Activated CD4-positive, alpha-beta memory T cell treated with anti-CD3 and anti-CD28 coated beads, Interleukin-2, amount 10 ng/mL, durations not matched to agents 7 days and 5 days (primary cell): Measurements from ENCODE around the gene CSF3. TPM values are rescaled to one million over a fixed set of nuclear protein-coding genes. Genes with fewer than 3 reads are reported as not detected.
A peak's percentile ranks its signal among the peaks of the same experiment; 100 is the strongest.

Source experiments
- CTCF ChIA-PET: fragments of 350-600 bp; sonication (Branson Sonifier 250); formaldehyde crosslinking; loops from one replicate; lab custom pipeline; 2021; ENCODE audit warnings: antibody characterized with exemption, inconsistent platforms; lab: Charles Lee
- POLR2A ChIA-PET: fragments of 350-600 bp; sonication (Branson Sonifier 250); formaldehyde crosslinking; loops from one replicate; lab custom pipeline; 2021; ENCODE audit warnings: antibody characterized with exemption; lab: Charles Lee
- DNase-seq: peaks from one replicate; pipeline ENCODE4 v3.0.0-alpha.2; 2020
- H3K27ac Mint-ChIP-seq: one replicate; pipeline ENCODE4 v1.8.0; 2021; ENCODE audit warnings: mild to moderate bottlenecking, mixed read lengths
- H3K27me3 Mint-ChIP-seq: one replicate; pipeline ENCODE4 v1.8.0; 2021; ENCODE audit warnings: mixed read lengths
- H3K36me3 Mint-ChIP-seq: one replicate; pipeline ENCODE4 v1.8.0; 2021; ENCODE audit warnings: low read depth, mixed read lengths
- H3K4me1 Mint-ChIP-seq: one replicate; pipeline ENCODE4 v1.8.0; 2021; ENCODE audit warnings: mixed read lengths
- H3K4me3 Mint-ChIP-seq: one replicate; pipeline ENCODE4 v1.8.0; 2021; ENCODE audit warnings: mild to moderate bottlenecking, mixed read lengths
- H3K9me3 Mint-ChIP-seq: one replicate; pipeline ENCODE4 v1.8.0; 2021; ENCODE audit warnings: mixed read lengths
- total RNA-seq, 2 experiments: library from RNA; stranded (reverse); gene quantifications; one replicate each; pipeline ENCODE4 v1.2.3, GENCODE V29; 2021

The CSF3 gene
- total RNA-seq, 2 experiments from 2014 or later: not detected

- POLR2A ChIA-PET: no interaction called here
- CTCF ChIA-PET: no interaction called here
- no peak overlapping the region for H3K4me3 Mint-ChIP-seq
- no peak for DNase-seq
- no peak overlapping the region for H3K27ac Mint-ChIP-seq
- H3K27me3 Mint-ChIP-seq: no peaks in the 10 kb centered on the region
- H3K36me3 Mint-ChIP-seq: peaks cover 28% of the 10 kb centered on the region
- no peaks in the 10 kb centered on the region for H3K9me3 Mint-ChIP-seq
- no peaks in the 10 kb centered on the region for H3K4me1 Mint-ChIP-seq
Measured at GRCh38 chr17:40019140-40019991, 4.1 kb downstream of the CSF3 start.

GRCh38 chr17:40020146-40020545 lies 4.9 kb downstream of the CSF3 start:
- H3K4me1 Mint-ChIP-seq: peaks cover 4% of the 10 kb centered on the region
- no peaks in the 10 kb centered on the region for H3K27me3 Mint-ChIP-seq
- ChIA-PET POLR2A (no interaction called here), CTCF (no interaction called here)
- H3K27ac Mint-ChIP-seq: no peak overlapping the region
- peaks cover 31% of the 10 kb centered on the region for H3K36me3 Mint-ChIP-seq
- no peak overlapping the region for H3K4me3 Mint-ChIP-seq
- DNase-seq: no peak
- no peaks in the 10 kb centered on the region for H3K9me3 Mint-ChIP-seq

- ChIA-PET CTCF (interaction anchor here (1.2 kb wide), 1 partner anchor 92 kb away, joined by 3 read pairs; no protein-coding TSS in a partner anchor), POLR2A (interaction anchor here (0.9 to 1.4 kb wide), 2 partner anchors 8 to 102 kb away, joined by 3 read pairs; no protein-coding TSS in a partner anchor)
- no peak overlapping the region for H3K4me3 Mint-ChIP-seq
- peak overlapping the region; percentile 7 for H3K27ac Mint-ChIP-seq
- H3K4me1 Mint-ChIP-seq: peaks cover 17% of the 10 kb centered on the region
- H3K27me3 Mint-ChIP-seq: no peaks in the 10 kb centered on the region
- no peak for DNase-seq
- peaks cover 44% of the 10 kb centered on the region for H3K36me3 Mint-ChIP-seq
- no peaks in the 10 kb centered on the region for H3K9me3 Mint-ChIP-seq
Measured at GRCh38 chr17:40021451-40021971, 6.3 kb downstream of the CSF3 start.

GRCh38 chr17:40022497-40022896 lies 7.3 kb downstream of the CSF3 start:
- CTCF ChIA-PET: no interaction called here
- H3K27me3 Mint-ChIP-seq: no peaks in the 10 kb centered on the region
- DNase-seq: no peak
- no peak overlapping the region for H3K4me3 Mint-ChIP-seq
- POLR2A ChIA-PET: interaction anchor here (0.9 kb wide), 1 partner anchor 9 kb away, joined by 3 read pairs; no protein-coding TSS in a partner anchor
- no peak overlapping the region for H3K27ac Mint-ChIP-seq
- peaks cover 25% of the 10 kb centered on the region for H3K4me1 Mint-ChIP-seq
- peaks cover 51% of the 10 kb centered on the region for H3K36me3 Mint-ChIP-seq
- H3K9me3 Mint-ChIP-seq: no peaks in the 10 kb centered on the region

GRCh38 chr17:40022961-40023541 lies 7.8 kb downstream of the CSF3 start:
- H3K27ac Mint-ChIP-seq: no peak overlapping the region
- POLR2A ChIA-PET: no interaction called here
- CTCF ChIA-PET: interaction anchor here (5.2 kb wide), 1 partner anchor 8 kb away, joined by 88 read pairs; the partner anchor contains the start of gene CSF3
- H3K4me3 Mint-ChIP-seq: no peak overlapping the region
- H3K9me3 Mint-ChIP-seq: no peaks in the 10 kb centered on the region
- no peak for DNase-seq
- no peaks in the 10 kb centered on the region for H3K27me3 Mint-ChIP-seq
- H3K4me1 Mint-ChIP-seq: peaks cover 25% of the 10 kb centered on the region
- H3K36me3 Mint-ChIP-seq: peaks cover 53% of the 10 kb centered on the region

- CTCF ChIA-PET: interaction anchor here (5.2 kb wide), 1 partner anchor 9 kb away, joined by 88 read pairs; the partner anchor contains the start of gene CSF3
- peaks cover 57% of the 10 kb centered on the region for H3K36me3 Mint-ChIP-seq
- H3K4me3 Mint-ChIP-seq: no peak overlapping the region
Measured at GRCh38 chr17:40023590-40024292, 8.5 kb downstream of the CSF3 start.

GRCh38 chr17:40024901-40025300 lies 9.7 kb downstream of the CSF3 start:
- Mint-ChIP-seq H3K4me1 (peaks cover 25% of the 10 kb centered on the region), H3K27ac (peak overlapping the region; percentile 69), H3K36me3 (peaks cover 59% of the 10 kb centered on the region), H3K9me3 (no peaks in the 10 kb centered on the region), H3K4me3 (no peak overlapping the region), H3K27me3 (no peaks in the 10 kb centered on the region)
- CTCF ChIA-PET: interaction anchor here (0.9 to 5.2 kb wide), 6 partner anchors 10 to 143 kb away, joined by 4 to 88 read pairs (median 17); partner anchors contain the start of genes CSF3 and MED24
- no peak for DNase-seq
- POLR2A ChIA-PET: interaction anchor here (1.5 kb wide), 1 partner anchor 29 kb away, joined by 4 read pairs; no protein-coding TSS in a partner anchor

More at GRCh38 chr17:40023590-40024292, 8.5 kb downstream of the CSF3 start:
- peaks cover 25% of the 10 kb centered on the region for H3K4me1 Mint-ChIP-seq
- H3K27ac Mint-ChIP-seq: no peak overlapping the region
- no peaks in the 10 kb centered on the region for H3K9me3 Mint-ChIP-seq
- POLR2A ChIA-PET: no interaction called here
- H3K27me3 Mint-ChIP-seq: no peaks in the 10 kb centered on the region
- DNase-seq: no peak

- H3K27ac Mint-ChIP-seq: peak overlapping the region; percentile 69
- peaks cover 55% of the 10 kb centered on the region for H3K36me3 Mint-ChIP-seq
- ChIA-PET CTCF (interaction anchor here (0.5 to 5.2 kb wide), 14 partner anchors 11 to 258 kb away, joined by 3 to 88 read pairs (median 8); partner anchors contain the start of genes CSF3 and MED24), POLR2A (interaction anchor here (1.4 to 1.6 kb wide), 4 partner anchors 10 to 60 kb away, joined by 3 to 4 read pairs (median 4); partner anchors contain the start of gene CSF3)
- no peak overlapping the region for H3K4me3 Mint-ChIP-seq
- H3K9me3 Mint-ChIP-seq: no peaks in the 10 kb centered on the region
- peaks cover 25% of the 10 kb centered on the region for H3K4me1 Mint-ChIP-seq
- H3K27me3 Mint-ChIP-seq: no peaks in the 10 kb centered on the region
- no peak for DNase-seq
Measured at GRCh38 chr17:40025559-40025958, 10.3 kb downstream of the CSF3 start.

- no peaks in the 10 kb centered on the region for H3K9me3 Mint-ChIP-seq
- H3K36me3 Mint-ChIP-seq: peaks cover 57% of the 10 kb centered on the region
- DNase-seq: peak; percentile 59
- ChIA-PET CTCF (interaction anchor here (0.5 to 5.2 kb wide), 22 partner anchors 11 to 404 kb away, joined by 3 to 88 read pairs (median 5); partner anchors contain the start of genes CSF3 and MED24), POLR2A (interaction anchor here (1.1 to 1.6 kb wide), 7 partner anchors 9 to 81 kb away, joined by 3 to 5 read pairs (median 4); partner anchors contain the start of gene CSF3)
- H3K4me1 Mint-ChIP-seq: peaks cover 25% of the 10 kb centered on the region
- H3K27me3 Mint-ChIP-seq: no peaks in the 10 kb centered on the region
- no peak overlapping the region for H3K4me3 Mint-ChIP-seq
- peak overlapping the region; percentile 69 for H3K27ac Mint-ChIP-seq
Measured at GRCh38 chr17:40025991-40026815, 11.0 kb downstream of the CSF3 start.

GRCh38 chr17:40026816-40027613 lies 11.8 kb downstream of the CSF3 start:
- no peak overlapping the region for H3K27ac Mint-ChIP-seq
- ChIA-PET CTCF (interaction anchor here (0.7 to 5.2 kb wide), 37 partner anchors 11 to 405 kb away, joined by 3 to 88 read pairs (median 5); partner anchors contain the start of genes CSF3, MED24, NR1D1 and PSMD3), POLR2A (interaction anchor here (1.1 to 1.6 kb wide), 6 partner anchors 8 to 80 kb away, joined by 3 to 5 read pairs (median 4); partner anchors contain the start of gene CSF3)
- H3K27me3 Mint-ChIP-seq: no peaks in the 10 kb centered on the region
- H3K4me3 Mint-ChIP-seq: no peak overlapping the region
- peaks cover 25% of the 10 kb centered on the region for H3K4me1 Mint-ChIP-seq
- no peaks in the 10 kb centered on the region for H3K9me3 Mint-ChIP-seq
- peak; percentile 81 for DNase-seq
- peaks cover 52% of the 10 kb centered on the region for H3K36me3 Mint-ChIP-seq
